Hindlimb muscle (tissue), 1 donor: ENCODE results near the gene ZSWIM1. TPM values are rescaled to one million over a fixed set of nuclear protein-coding genes. Genes with fewer than 3 reads are reported as not detected.

Experiments
- DNase-seq: peaks from one replicate; pipeline ENCODE4 v3.0.0-alpha.2; 2013
- polyA plus RNA-seq: library from polyadenylated mRNA; unstranded; fragments of 120-200 nt; gene quantifications from one replicate; pipeline ENCODE4 v1.2.1, GENCODE V29; 2013; ENCODE audit not compliant: insufficient read length

Gene ZSWIM1
- polyA plus RNA-seq, 1 donor = 11.9 TPM

GRCh38 chr20:45933266-45934045 lies 52.4 kb downstream of the ZSWIM1 start:
- peak; percentile 55 for DNase-seq

DNA sequence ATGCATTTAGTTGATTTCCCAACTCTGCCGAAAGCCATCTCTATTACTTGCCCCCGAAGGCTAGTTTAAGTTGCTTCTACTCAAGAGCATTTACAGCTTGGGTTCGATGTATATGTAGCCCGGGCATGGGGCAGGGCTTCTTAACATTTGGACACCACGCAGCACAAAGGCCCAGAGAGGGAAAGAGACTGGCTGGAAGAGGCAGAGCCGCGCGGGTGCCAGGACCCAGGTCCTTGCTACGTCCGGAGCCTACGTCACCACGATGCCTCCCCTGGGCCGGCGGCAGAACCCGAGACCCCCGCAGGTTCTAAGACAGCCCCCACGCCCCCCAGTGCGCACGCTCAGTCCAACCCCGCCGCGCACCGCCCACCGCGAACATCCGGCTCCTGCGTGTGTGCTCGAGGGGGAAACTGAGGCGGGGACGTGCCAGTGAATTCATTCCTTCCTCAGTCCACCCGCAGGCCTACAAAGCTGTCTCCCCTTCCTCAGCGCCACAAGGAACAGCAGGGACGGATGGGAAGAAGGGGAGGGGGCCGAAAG lies 53.1 kb downstream of the ZSWIM1 start:
- DNase-seq = no peak

Other genes starting within 250 kb of the ZSWIM1 start
- not detected for gene WFDC9, start 249.9 kb upstream of the ZSWIM1 start, polyA plus RNA-seq
- gene WFDC11, start 211.0 kb upstream of the ZSWIM1 start, polyA plus RNA-seq = not detected
- not detected for gene WFDC13, start 179.2 kb upstream of the ZSWIM1 start, polyA plus RNA-seq
- gene WFDC10B, start 176.2 kb upstream of the ZSWIM1 start, polyA plus RNA-seq = not detected
- not detected for gene SPINT4, start 158.9 kb upstream of the ZSWIM1 start, polyA plus RNA-seq
- gene WFDC3, start 89.3 kb upstream of the ZSWIM1 start, polyA plus RNA-seq = 0.92 TPM
- 50.5 TPM for gene DNTTIP1, start 89.3 kb upstream of the ZSWIM1 start, polyA plus RNA-seq
- gene UBE2C, start 68.6 kb upstream of the ZSWIM1 start, polyA plus RNA-seq = 26.2 TPM
- 9,031 TPM for gene TNNC2, start 53.9 kb upstream of the ZSWIM1 start, polyA plus RNA-seq
- 34.7 TPM for gene SNX21, start 47.4 kb upstream of the ZSWIM1 start, polyA plus RNA-seq
- gene ACOT8, start 23.8 kb upstream of the ZSWIM1 start, polyA plus RNA-seq = 19.9 TPM
- gene ZSWIM3, start 23.6 kb upstream of the ZSWIM1 start, polyA plus RNA-seq = 4.2 TPM
- 9.2 TPM for gene SPATA25, start 6.4 kb downstream of the ZSWIM1 start, polyA plus RNA-seq
- 24.5 TPM for gene NEURL2, start 10.0 kb downstream of the ZSWIM1 start, polyA plus RNA-seq
- 68.0 TPM for gene CTSA, start 10.1 kb downstream of the ZSWIM1 start, polyA plus RNA-seq
- gene PLTP, start 30.9 kb downstream of the ZSWIM1 start, polyA plus RNA-seq = 26.2 TPM
- 26.4 TPM for gene PCIF1, start 53.5 kb downstream of the ZSWIM1 start, polyA plus RNA-seq
- gene ZNF335, start 91.0 kb downstream of the ZSWIM1 start, polyA plus RNA-seq = 12.0 TPM
- gene MMP9, start 127.7 kb downstream of the ZSWIM1 start, polyA plus RNA-seq = 0.25 TPM
- 1.3 TPM for gene SLC12A5, start 148.0 kb downstream of the ZSWIM1 start, polyA plus RNA-seq
- 36.6 TPM for gene NCOA5, start 208.7 kb downstream of the ZSWIM1 start, polyA plus RNA-seq
- 7.4 TPM for gene CD40, start 237.1 kb downstream of the ZSWIM1 start, polyA plus RNA-seq